Measurements from ENCODE around the gene CDKAL1.

DNA sequence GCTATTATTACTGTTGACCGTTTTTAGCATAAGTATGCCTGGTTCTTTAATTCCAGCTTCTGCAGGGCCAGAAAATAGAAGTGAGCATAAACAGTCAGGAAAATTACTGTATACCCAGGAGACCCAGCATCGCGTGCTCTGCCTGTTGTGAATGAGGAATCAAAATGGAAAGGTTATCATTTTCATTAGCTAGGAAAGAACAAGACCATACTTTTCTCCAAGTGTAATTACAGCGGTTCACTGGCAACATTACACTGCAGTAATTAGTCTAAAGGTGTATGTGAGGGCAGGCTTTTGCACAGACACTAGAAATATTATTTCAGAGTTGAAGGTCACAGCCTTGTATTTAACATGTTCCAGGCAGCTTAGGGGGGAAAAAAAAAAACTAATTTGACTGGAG, 655.5 kb downstream of the CDKAL1 start:
- TF ChIP-seq POLR2A (IDR thresholded peaks at IDR 0.05) = no peak
- TF ChIP-seq, protein P1, sequence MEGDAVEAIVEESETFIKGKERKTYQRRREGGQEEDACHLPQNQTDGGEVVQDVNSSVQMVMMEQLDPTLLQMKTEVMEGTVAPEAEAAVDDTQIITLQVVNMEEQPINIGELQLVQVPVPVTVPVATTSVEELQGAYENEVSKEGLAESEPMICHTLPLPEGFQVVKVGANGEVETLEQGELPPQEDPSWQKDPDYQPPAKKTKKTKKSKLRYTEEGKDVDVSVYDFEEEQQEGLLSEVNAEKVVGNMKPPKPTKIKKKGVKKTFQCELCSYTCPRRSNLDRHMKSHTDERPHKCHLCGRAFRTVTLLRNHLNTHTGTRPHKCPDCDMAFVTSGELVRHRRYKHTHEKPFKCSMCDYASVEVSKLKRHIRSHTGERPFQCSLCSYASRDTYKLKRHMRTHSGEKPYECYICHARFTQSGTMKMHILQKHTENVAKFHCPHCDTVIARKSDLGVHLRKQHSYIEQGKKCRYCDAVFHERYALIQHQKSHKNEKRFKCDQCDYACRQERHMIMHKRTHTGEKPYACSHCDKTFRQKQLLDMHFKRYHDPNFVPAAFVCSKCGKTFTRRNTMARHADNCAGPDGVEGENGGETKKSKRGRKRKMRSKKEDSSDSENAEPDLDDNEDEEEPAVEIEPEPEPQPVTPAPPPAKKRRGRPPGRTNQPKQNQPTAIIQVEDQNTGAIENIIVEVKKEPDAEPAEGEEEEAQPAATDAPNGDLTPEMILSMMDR (IDR thresholded peaks at IDR 0.05) = no peak

Data from prostate gland (tissue), 2 donors.